Activated CD4-positive, CD25-positive, alpha-beta regulatory T cell treated with anti-CD3 and anti-CD28 coated beads, Interleukin-2, amount 50 U/mL, for 16 hours (primary cell): ENCODE measurements around the gene CHEK2.
"Not testable (repeated sequence)": the region's sequence is repeated elsewhere in the genome, so short reads cannot be mapped to it uniquely, and the experiment has no call there.

Experiments used
- DNase-seq: peaks from one replicate; pipeline ENCODE4 v3.0.0-alpha.2; 2020; ENCODE audit warnings: low read depth, low spot score

CHEK2 gene

DNA sequence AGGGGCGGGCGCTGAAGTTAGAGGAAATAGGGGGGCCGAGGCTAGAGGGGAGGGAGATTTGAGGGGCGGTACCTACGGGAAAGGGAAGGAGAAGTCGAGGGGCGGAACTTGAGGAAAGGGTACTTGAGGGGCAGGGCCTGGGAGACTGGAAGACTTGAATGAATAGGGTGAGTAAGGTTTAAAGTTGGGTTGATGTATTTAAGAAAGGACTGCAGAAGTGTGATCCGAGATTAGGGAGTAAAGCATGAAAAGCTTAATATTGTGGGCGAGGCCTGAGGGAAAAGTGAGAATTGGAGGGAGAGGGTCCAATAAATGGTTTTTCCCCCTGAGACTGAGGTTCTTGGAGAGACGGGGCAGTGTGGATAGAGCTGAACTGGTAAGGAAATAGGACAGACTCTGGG lies 942 bp upstream of the CHEK2 start:
- DNase-seq = no peak

DNA sequence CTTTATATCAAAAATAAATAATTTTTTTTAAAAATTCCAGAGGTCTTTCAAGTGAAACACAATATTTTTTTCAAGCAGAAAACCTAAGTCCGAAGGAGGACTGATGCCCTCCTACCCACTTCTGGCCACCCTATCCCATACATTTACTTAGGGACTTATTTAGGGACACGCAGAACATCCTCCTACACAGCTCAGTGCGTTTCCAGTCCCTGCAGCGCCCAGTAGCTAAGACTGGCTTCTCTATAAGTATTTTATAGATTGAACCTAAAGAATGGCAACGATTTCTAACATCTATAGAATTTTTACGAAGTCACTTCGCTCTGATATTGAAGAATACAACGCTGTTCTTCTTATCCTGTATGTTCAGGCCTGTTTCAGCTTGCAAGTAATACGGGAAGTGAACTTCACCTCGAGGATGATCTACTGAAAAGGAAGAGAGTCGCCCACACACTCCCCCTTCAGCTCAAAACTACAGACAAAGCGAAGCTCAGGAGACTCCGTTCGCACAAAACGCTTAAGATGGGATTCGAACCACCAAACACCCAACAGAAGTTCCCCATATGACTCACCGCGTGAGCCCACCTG lies 328 bp downstream of the CHEK2 start:
- DNase-seq = no peak

GRCh38 chr22:28738876-28739275 lies 2.7 kb downstream of the CHEK2 start:
- DNase-seq = not testable (repeated sequence)

DNA sequence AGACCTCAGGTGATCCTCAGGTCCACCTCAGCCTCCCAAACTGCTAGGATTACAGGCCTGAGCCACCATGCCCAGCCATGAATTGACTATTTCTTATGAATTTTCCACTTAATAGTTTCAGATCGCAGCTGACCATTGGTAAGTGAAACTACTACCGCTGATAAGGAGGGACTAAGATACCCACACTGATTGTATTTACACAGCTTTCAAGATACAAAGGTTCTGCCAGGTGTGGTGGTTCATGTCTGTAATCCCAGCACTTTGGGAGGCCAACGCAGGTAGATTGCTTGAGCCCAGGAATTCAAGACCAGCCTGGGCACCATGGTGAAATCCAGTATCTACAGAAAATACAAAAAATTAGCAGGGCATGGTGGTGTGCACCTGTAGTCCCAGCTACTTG lies 3.9 kb downstream of the CHEK2 start:
- no peak for DNase-seq

DNA sequence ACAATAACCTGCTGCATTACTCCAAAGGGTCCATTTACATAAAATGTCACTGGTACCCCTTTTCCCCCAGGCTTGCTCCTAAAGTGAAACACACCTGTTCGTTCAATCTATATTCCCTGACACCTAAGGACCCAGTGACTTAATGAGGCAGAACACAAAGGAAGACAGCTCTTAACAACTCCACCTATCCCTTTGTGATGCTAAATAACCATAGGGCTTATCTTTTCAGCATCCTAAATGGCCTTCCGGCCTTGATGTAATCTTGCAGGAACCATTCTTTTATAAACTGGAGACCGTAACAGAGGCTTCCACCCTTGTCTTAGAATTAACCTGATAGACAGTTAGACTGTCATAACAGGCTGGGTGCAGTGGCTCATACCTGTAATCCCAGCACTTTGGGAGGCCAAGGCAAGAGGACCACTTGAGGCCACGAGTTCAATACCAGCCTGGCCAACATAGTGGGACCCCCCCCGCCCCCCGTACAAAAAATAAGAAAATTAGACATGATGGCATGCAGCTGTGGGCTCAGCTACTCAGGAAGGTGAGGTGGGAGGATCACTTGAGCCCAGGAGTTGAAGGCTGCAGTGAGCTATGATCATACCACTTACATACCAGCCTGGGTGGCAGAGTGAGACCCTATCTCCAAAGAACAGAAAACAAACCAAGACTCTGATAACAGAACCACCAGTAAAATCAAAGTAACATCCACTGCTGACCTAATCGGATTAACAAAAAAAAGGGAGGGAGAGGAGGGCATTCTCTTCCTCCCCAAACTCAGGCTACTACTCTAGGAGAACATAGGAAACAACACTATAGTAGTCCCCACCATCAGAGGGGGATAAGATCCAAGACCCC lies 5.1 kb downstream of the CHEK2 start:
- DNase-seq = no peak

- DNase-seq = no peak
Observed at GRCh38 chr22:28734393-28734792, 7.2 kb downstream of the CHEK2 start.

GRCh38 chr22:28730179-28730578 lies 11.4 kb downstream of the CHEK2 start:
- DNase-seq = no peak

- DNase-seq = no peak
Observed at GRCh38 chr22:28728621-28729313, 12.9 kb downstream of the CHEK2 start.

- no peak for DNase-seq
Observed at GRCh38 chr22:28728002-28728401, 13.6 kb downstream of the CHEK2 start.

DNA sequence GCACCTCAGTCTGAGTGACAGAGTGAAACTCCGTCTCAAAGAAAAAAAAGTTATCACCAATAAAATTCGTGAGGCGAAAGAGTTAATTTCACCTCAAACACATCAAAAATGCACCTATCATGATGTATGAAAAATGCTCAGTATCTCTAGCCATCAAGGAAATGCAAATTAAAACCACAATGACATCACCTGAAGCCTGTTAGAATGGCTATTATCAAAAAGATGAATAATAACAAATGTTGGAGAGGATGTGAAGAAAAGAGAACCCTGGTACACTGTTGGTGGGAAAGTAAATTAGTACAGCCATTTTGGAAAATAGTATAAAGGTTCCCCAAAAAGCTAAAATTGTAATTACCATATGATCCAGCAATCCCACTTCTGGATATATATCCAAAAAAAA lies 23.6 kb downstream of the CHEK2 start:
- no peak for DNase-seq

- no peak for DNase-seq
Observed at GRCh38 chr22:28716686-28717085, 24.9 kb downstream of the CHEK2 start.

DNA sequence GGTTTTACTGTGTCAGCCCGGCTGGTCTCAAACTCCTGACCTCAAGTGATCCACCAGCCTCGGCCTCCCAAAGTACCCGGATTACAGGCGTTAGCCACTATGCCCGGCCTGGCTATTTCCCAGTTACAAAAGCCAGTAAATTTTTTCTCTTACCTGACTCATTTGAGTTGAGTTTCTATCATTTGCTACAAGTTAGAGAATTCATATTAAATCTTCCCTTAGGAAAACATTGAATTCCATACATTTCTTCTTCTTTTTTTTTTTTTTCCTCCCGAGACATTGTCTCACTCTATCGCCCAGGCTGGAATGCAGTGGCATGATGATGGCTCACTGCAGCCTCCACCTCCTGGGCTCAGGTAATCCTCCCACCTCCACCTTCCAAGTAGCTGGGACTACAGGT lies 26.0 kb downstream of the CHEK2 start:
- DNase-seq = no peak

- DNase-seq = no peak
Observed at GRCh38 chr22:28714043-28714628, 27.5 kb downstream of the CHEK2 start.

GRCh38 chr22:28711820-28712777 lies 29.5 kb downstream of the CHEK2 start:
- DNase-seq = no peak

DNA sequence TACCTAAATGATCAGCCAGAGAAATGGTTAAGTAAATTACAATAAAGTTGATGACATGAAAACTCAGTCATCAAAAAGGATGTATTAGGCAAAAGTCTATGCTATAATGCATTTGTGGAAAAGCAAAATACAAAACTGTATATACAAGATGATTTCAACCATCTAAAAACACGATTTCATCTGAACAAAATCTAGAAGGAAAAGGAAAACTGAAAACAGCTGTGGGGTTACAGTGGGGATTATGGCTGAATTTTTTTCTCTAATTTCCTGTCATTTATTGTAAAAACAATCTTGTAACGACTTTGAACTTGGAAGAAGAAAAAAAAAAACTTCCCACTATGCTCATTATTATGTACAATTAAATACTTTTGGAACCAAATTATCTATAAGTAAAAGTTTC lies 30.3 kb downstream of the CHEK2 start:
- no peak for DNase-seq

- DNase-seq = no peak
Observed at GRCh38 chr22:28710576-28711191, 30.9 kb downstream of the CHEK2 start.

DNA sequence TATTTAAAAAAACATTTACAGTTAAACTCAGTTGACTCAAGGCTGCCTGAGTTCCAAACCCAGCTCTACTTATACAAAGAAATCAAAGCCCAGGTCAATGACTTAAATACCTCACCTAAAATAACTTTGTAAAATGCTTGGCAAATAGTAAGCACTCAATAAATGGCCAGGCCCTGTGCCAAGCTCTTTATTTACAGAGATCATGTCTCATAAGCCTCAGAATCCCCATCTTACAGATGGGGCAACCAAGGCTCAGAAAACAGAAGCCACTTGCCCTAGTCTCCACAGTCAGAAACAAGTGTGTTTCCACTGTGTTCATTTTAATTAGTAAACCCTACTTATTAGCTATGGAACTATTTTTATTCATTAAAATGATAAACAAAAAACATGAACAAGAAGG lies 31.5 kb downstream of the CHEK2 start:
- no peak for DNase-seq

- no peak for DNase-seq
Observed at GRCh38 chr22:28706845-28707244, 34.8 kb downstream of the CHEK2 start.

DNA sequence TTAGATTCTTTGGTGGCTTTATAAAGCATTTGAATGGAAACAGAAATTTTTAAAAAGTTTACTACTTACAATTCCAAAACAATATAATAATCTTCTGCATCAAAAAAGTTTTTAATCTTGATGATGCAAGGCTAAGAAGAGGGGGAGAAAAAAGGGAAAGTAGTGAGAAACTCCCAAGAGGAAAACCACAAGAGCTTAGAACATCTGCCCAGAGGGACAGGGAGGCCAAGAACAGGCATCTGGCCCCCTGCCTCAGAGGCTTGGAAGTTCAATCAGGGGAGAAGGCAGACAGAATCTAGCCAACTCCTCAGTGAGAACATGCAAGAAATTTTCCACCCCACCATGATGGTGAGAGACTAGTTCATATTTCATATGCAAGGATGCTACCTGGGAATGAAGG lies 38.2 kb downstream of the CHEK2 start:
- DNase-seq = no peak

DNA sequence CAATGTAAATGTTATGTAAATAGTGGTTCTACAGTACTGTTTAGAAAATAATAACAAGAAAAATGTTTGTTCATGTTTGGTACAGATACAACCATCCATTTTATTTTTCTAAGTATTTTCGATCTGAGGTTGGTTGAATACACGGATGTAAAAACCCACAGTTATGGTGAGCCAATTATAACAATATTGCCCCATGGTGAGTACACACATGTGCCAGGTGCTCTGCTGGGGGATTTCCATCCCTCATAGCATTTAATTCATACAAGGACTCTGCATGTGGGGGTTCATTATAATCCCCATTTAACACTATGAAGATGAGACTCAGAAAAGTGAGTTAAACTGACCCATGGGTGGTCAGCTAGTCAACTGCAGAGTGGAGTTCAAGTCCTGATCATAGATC lies 38.7 kb downstream of the CHEK2 start:
- no peak for DNase-seq
